ENCODE data around the gene ZSCAN12. TPM values are rescaled to one million over a fixed set of nuclear protein-coding genes. Genes with fewer than 3 reads are reported as not detected.

Gene ZSCAN12
- total RNA-seq, 2 experiments from 2014 or later: 13.9 to 15.0 TPM

Other genes with a start within 250 kb of the ZSCAN12 start
- 1 to 10 TPM; 9.0 to 9.7 TPM for gene ZSCAN9, start 174.5 kb downstream of the ZSCAN12 start, total RNA-seq
- 10 to 100 TPM; 10.5 to 11.3 TPM for gene ZKSCAN4, start 147.5 kb downstream of the ZSCAN12 start, total RNA-seq
- gene NKAPL, start 140.4 kb downstream of the ZSCAN12 start, total RNA-seq: not detected
- gene ZSCAN26, start 132.6 kb downstream of the ZSCAN12 start, total RNA-seq: 10 to 100 TPM; 13.1 to 14.5 TPM
- 1 to 10 TPM; 3.4 to 3.9 TPM for gene PGBD1, start 118.2 kb downstream of the ZSCAN12 start, total RNA-seq
- gene ZSCAN31, start 63.6 kb downstream of the ZSCAN12 start, total RNA-seq: 1 to 10 TPM; 1.9 to 2.0 TPM
- 1 to 10 TPM; 7.0 to 7.6 TPM for gene ZKSCAN3, start 49.8 kb downstream of the ZSCAN12 start, total RNA-seq
- gene ZSCAN23, start 43.7 kb upstream of the ZSCAN12 start, total RNA-seq: 1 to 10 TPM; 1.3 to 2.9 TPM
- gene GPX6, start 116.0 kb upstream of the ZSCAN12 start, total RNA-seq: not detected
- not detected for gene GPX5, start 126.1 kb upstream of the ZSCAN12 start, total RNA-seq

All from activated naive CD8-positive, alpha-beta T cell treated with anti-CD3 and anti-CD28 coated beads, Interleukin-2, amount 10 ng/mL, durations not matched to agents 7 days and 5 days (primary cell).